ENCODE data around the gene ETS2.

GRCh38 chr21:38861989-38862683 is 56.4 kb downstream of the ETS2 start:
- TF ChIP-seq, protein P1, sequence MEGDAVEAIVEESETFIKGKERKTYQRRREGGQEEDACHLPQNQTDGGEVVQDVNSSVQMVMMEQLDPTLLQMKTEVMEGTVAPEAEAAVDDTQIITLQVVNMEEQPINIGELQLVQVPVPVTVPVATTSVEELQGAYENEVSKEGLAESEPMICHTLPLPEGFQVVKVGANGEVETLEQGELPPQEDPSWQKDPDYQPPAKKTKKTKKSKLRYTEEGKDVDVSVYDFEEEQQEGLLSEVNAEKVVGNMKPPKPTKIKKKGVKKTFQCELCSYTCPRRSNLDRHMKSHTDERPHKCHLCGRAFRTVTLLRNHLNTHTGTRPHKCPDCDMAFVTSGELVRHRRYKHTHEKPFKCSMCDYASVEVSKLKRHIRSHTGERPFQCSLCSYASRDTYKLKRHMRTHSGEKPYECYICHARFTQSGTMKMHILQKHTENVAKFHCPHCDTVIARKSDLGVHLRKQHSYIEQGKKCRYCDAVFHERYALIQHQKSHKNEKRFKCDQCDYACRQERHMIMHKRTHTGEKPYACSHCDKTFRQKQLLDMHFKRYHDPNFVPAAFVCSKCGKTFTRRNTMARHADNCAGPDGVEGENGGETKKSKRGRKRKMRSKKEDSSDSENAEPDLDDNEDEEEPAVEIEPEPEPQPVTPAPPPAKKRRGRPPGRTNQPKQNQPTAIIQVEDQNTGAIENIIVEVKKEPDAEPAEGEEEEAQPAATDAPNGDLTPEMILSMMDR (IDR thresholded peaks at IDR 0.05), result no peak
- TF ChIP-seq, protein P2, sequence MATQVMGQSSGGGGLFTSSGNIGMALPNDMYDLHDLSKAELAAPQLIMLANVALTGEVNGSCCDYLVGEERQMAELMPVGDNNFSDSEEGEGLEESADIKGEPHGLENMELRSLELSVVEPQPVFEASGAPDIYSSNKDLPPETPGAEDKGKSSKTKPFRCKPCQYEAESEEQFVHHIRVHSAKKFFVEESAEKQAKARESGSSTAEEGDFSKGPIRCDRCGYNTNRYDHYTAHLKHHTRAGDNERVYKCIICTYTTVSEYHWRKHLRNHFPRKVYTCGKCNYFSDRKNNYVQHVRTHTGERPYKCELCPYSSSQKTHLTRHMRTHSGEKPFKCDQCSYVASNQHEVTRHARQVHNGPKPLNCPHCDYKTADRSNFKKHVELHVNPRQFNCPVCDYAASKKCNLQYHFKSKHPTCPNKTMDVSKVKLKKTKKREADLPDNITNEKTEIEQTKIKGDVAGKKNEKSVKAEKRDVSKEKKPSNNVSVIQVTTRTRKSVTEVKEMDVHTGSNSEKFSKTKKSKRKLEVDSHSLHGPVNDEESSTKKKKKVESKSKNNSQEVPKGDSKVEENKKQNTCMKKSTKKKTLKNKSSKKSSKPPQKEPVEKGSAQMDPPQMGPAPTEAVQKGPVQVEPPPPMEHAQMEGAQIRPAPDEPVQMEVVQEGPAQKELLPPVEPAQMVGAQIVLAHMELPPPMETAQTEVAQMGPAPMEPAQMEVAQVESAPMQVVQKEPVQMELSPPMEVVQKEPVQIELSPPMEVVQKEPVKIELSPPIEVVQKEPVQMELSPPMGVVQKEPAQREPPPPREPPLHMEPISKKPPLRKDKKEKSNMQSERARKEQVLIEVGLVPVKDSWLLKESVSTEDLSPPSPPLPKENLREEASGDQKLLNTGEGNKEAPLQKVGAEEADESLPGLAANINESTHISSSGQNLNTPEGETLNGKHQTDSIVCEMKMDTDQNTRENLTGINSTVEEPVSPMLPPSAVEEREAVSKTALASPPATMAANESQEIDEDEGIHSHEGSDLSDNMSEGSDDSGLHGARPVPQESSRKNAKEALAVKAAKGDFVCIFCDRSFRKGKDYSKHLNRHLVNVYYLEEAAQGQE (IDR thresholded peaks at IDR 0.05; ENCODE audit: insufficient read depth in 1 of 2, low read depth in 2 of 2, low read length in 1 of 2), result no peak
- TF ChIP-seq POLR2AphosphoS5 (IDR thresholded peaks at IDR 0.05; ENCODE audit: low read depth, low read length) (no peak), TCF7L2 (IDR thresholded peaks at IDR 0.05; ENCODE audit: low read depth, low read length) (no peak), SIN3A (IDR thresholded peaks at IDR 0.05; ENCODE audit: borderline replicate concordance, insufficient read depth, low read depth, low read length) (no peak)
